ENCODE data around the gene NDUFA8. TPM values are rescaled to one million over a fixed set of nuclear protein-coding genes. Genes with fewer than 3 reads are reported as not detected.

Gene NDUFA8
- total and polyA plus RNA-seq, 2 of the 4 experiments (the other 2 are of a cell fraction) = 45.2 to 98.1 TPM

GRCh38 chr9:122132539-122132938 is 27.0 kb downstream of the NDUFA8 start:
- Histone ChIP-seq H3K23ac (ENCODE audit: low read depth, low read length) (no peak overlapping the region), H4K8ac (ENCODE audit: low read depth in 2 of 2, low read length in 2 of 2) (no peak overlapping the region), H3K36me3 (ENCODE audit: control insufficient read depth, insufficient read depth, low read length) (no peaks in the 10 kb centered on the region), H2BK5ac (ENCODE audit: low read depth, low read length, poor library complexity, severe bottlenecking) (no peak overlapping the region), H3K4ac (ENCODE audit: low read depth, low read length) (no peak overlapping the region), H2BK15ac (ENCODE audit: low read depth, low read length) (no peak overlapping the region), H3K56ac (ENCODE audit: extremely low read depth, insufficient read depth, low read length) (no peak overlapping the region), H3K4me3 (ENCODE audit: insufficient read depth, low read depth, low read length) (no peak overlapping the region), H3K4me1 (ENCODE audit: control insufficient read depth, insufficient read depth, low read length) (peaks cover 4% of the 10 kb centered on the region), H3K9me1 (ENCODE audit: insufficient read depth, low read length) (0 out of 2 replicates have a peak, but pooled peaks cover 6% of the 10 kb centered on the region), H3K27ac (ENCODE audit: insufficient read depth, low read length) (no peak overlapping the region), H4K20me1 (ENCODE audit: insufficient read depth, low read length) (no peaks in the 10 kb centered on the region), H2AK5ac (ENCODE audit: low read depth, low read length) (no peak overlapping the region), H2BK20ac (ENCODE audit: low read depth, low read length) (no peak overlapping the region), H3K27me3 (ENCODE audit: control insufficient read depth, insufficient read depth, low read length) (peaks cover 4% of the 10 kb centered on the region; the same call in 1 of the 2 replicates), H2AK9ac (replicated peaks; ENCODE audit: low read depth, low read length, poor library complexity) (no peak overlapping the region), H3K14ac (replicated peaks; ENCODE audit: low read depth, low read length) (no peak overlapping the region), H2BK120ac (ENCODE audit: low read depth, low read length) (no peak overlapping the region), H4K5ac (ENCODE audit: low read depth, low read length) (no peak overlapping the region), H3K18ac (ENCODE audit: low read depth, low read length) (no peak overlapping the region), H3K4me2 (ENCODE audit: low read depth, low read length) (no peak overlapping the region), H3K9ac (ENCODE audit: low read depth, low read length) (no peak overlapping the region), H2AFZ (replicated peaks; ENCODE audit: low read length, poor library complexity) (no peak overlapping the region), H4K91ac (ENCODE audit: insufficient read depth, low read depth, low read length) (no peak overlapping the region), H3K79me1 (ENCODE audit: low read depth in 1 of 2, low read length in 2 of 2) (no peaks in the 10 kb centered on the region), H3K9me3 (ENCODE audit: control insufficient read depth, insufficient read depth, low read length) (no peaks in the 10 kb centered on the region)
- in situ Hi-C loops (cut with MboI; ENCODE audit: low sequenced_read_pairs) (no loop called here), dilution Hi-C loops (cut with HindIII; ENCODE audit: low sequenced_read_pairs, unreplicated experiment) (no loop called here), intact Hi-C loops (cut with micrococcal nuclease) (no loop called here)
- DNase-seq (no peak), ATAC-seq (ENCODE audit: low read depth) (no peak)
- TF ChIP-seq RAD21 (IDR thresholded peaks at IDR 0.05; ENCODE audit: low read length) (no peak), MXI1 (IDR thresholded peaks at IDR 0.05; ENCODE audit: borderline replicate concordance, low read depth, low read length) (no peak), POLR2A (IDR thresholded peaks at IDR 0.05; ENCODE audit: low read depth, low read length) (no peak), MAFK (IDR thresholded peaks at IDR 0.05; ENCODE audit: low read depth, low read length) (no peak), NFE2L2 (IDR thresholded peaks at IDR 0.05; ENCODE audit: low read depth, low read length) (no peak), SMC3 (IDR thresholded peaks at IDR 0.05; ENCODE audit: low read depth, low read length) (no peak), FOS (IDR thresholded peaks at IDR 0.05; ENCODE audit: low read depth, low read length) (no peak), USF2 (IDR thresholded peaks at IDR 0.05; ENCODE audit: low read depth, low read length) (no peak), CHD1 (IDR thresholded peaks at IDR 0.05; ENCODE audit: low read depth, low read length) (no peak), BHLHE40 (IDR thresholded peaks at IDR 0.05; ENCODE audit: low read depth, low read length) (no peak), CEBPB (IDR thresholded peaks at IDR 0.05; ENCODE audit: low read depth, low read length) (no peak), MAZ (IDR thresholded peaks at IDR 0.05; ENCODE audit: borderline replicate concordance, low read depth, low read length) (no peak), RFX5 (IDR thresholded peaks at IDR 0.05; ENCODE audit: low read depth, low read length) (no peak), RCOR1 (IDR thresholded peaks at IDR 0.05; ENCODE audit: insufficient replicate concordance, low read length) (no peak)
- TF ChIP-seq, protein P1, sequence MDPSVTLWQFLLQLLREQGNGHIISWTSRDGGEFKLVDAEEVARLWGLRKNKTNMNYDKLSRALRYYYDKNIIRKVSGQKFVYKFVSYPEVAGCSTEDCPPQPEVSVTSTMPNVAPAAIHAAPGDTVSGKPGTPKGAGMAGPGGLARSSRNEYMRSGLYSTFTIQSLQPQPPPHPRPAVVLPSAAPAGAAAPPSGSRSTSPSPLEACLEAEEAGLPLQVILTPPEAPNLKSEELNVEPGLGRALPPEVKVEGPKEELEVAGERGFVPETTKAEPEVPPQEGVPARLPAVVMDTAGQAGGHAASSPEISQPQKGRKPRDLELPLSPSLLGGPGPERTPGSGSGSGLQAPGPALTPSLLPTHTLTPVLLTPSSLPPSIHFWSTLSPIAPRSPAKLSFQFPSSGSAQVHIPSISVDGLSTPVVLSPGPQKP (IDR thresholded peaks at IDR 0.05; ENCODE audit: borderline replicate concordance, low read depth, low read length) = no peak
- TF ChIP-seq, protein P2, sequence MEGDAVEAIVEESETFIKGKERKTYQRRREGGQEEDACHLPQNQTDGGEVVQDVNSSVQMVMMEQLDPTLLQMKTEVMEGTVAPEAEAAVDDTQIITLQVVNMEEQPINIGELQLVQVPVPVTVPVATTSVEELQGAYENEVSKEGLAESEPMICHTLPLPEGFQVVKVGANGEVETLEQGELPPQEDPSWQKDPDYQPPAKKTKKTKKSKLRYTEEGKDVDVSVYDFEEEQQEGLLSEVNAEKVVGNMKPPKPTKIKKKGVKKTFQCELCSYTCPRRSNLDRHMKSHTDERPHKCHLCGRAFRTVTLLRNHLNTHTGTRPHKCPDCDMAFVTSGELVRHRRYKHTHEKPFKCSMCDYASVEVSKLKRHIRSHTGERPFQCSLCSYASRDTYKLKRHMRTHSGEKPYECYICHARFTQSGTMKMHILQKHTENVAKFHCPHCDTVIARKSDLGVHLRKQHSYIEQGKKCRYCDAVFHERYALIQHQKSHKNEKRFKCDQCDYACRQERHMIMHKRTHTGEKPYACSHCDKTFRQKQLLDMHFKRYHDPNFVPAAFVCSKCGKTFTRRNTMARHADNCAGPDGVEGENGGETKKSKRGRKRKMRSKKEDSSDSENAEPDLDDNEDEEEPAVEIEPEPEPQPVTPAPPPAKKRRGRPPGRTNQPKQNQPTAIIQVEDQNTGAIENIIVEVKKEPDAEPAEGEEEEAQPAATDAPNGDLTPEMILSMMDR (conservative IDR thresholded peaks at IDR 0.05; ENCODE audit: low read depth, low read length) = no peak
- WGBS, 2 experiments (ENCODE audit: extremely low coverage in 2 of 2, insufficient read length in 1 of 2) = no CpG with 5 or more reads among the region's 4 CpGs
- ChIA-PET CTCF (interaction anchor here (0.6 kb wide), 1 partner anchor 12 kb away, joined by 3 read pairs; no protein-coding TSS in a partner anchor), POLR2A (ENCODE audit: unreplicated experiment) (no interaction called here)
- no TSS peak for BruUV-seq (replicated peaks)

All from IMR-90 (cell line).